ENCODE measurements around the gene ATP5PD. TPM values are rescaled to one million over a fixed set of nuclear protein-coding genes. Genes with fewer than 3 reads are reported as not detected.

The ATP5PD gene
- total and polyA plus RNA-seq, 2 of the 8 experiments (the other 6 are each of a cell fraction or from before 2014, with no cell fraction given): 335 to 407 TPM

DNA sequence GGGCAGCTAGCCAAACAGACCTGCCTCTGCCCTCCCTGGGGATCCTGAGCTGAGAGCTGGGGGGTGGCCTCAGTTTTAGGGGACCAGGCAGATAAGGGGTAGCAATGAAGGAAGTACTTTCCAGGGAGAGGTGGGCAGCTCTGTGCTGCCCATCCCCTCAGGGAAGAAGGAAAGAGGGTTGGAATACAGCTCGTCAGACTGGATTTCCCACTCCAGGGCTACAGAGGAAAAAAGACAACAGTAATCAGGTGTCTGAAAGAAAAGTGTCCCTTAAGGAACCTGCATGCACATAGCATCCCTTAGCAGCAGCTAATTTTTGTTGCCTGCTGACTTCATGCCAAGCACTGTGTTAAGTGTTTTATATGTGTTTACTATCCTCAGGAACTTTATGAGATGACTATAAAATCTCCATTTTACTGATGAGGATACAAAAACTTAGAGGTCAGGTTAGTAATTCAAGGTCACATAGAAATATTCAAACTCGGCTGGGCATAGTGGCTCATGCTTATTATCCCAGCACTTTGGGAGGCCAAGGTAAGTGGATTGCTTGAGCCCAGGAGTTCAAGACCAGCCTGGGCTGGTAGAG is 37.5 kb downstream of the ATP5PD start (continued):
- no peak for TF ChIP-seq RNF2 (IDR thresholded peaks at IDR 0.05; ENCODE audit: borderline replicate concordance, low read depth, low read length, missing control alignments, poor library complexity, severe bottlenecking)
- TF ChIP-seq BRCA1 (IDR thresholded peaks at IDR 0.05; ENCODE audit: low read depth, low read length): no peak
